HepG2 (cell line): ENCODE data around the gene CLEC5A. TPM values are rescaled to one million over a fixed set of nuclear protein-coding genes. Genes with fewer than 3 reads are reported as not detected.

ENCODE experiments used
- ATAC-seq: fragments of 200-7000 bp; cut with Tn5 transposase; 3 replicates; pipeline ENCODE4 v1.9.1; 2020; ENCODE audit warnings: mild to moderate bottlenecking, moderate library complexity
- BruUV-seq: library from RNA; stranded (reverse); fragments of 400-500 nt; replicated peaks from 2 replicates; lab custom pipeline; 2021; lab: Mats Ljungman, UMichigan
- CTCF ChIA-PET: fragments of 300-600 bp; formaldehyde crosslinking; extraction: SDS; loops from one replicate; lab custom pipeline; 2021; ENCODE audit warnings: low total read pairs, inconsistent platforms, low intra/inter-chr PET ratio; lab: Yijun Ruan, JAX
- POLR2A ChIA-PET: fragments of 350-600 bp; sonication (Branson Sonifier 250); formaldehyde crosslinking; loops from one replicate; lab custom pipeline; 2020; ENCODE audit warnings: antibody characterized with exemption, inconsistent platforms; lab: Yijun Ruan, JAX
- DNase-seq: peaks from one replicate; pipeline ENCODE4 v3.0.0-alpha.2; 2015; ENCODE audit warnings: low spot score
- FAIRE-seq: peaks from 3 replicates; lab custom pipeline; 2011; peaks lifted over from hg19 to GRCh38; lab: Jason Lieb, UNC
- H2AFZ ChIP-seq: one replicate; pipeline ENCODE4 v1.6.1; 2011; ENCODE audit warnings: low read length, inconsistent platforms
- H3K27ac ChIP-seq: fragments of 300-600 bp; 3 replicates; pipeline ENCODE4 v1.8.0; 2011; ENCODE audit warnings: mixed run types, mild to moderate bottlenecking, mixed read lengths, low read length, inconsistent platforms; ENCODE audit not compliant: insufficient read depth; ENCODE audit errors: extremely low read length
- H3K27me3 ChIP-seq, 2 experiments: fragments of 200-600 bp in 1 of 2; 2 replicates in 1 of 2; 3 replicates in 1 of 2; pipeline versions ENCODE4 v1.6.0 to v1.8.0; 2011; ENCODE audit warnings: low read length in 2 of 2, mild to moderate bottlenecking in 2 of 2, moderate library complexity in 2 of 2, inconsistent platforms in 1 of 2; ENCODE audit not compliant: insufficient read depth in 2 of 2, control insufficient read depth in 1 of 2
- H3K36me3 ChIP-seq, 2 experiments: fragments of 200-600 bp in 1 of 2; replicated peaks in 1 of 2; 2 replicates in 1 of 2; 3 replicates in 1 of 2; pipeline versions ENCODE4 v1.5.1 to v1.8.0; 2011; ENCODE audit warnings: low read length in 2 of 2, inconsistent platforms in 1 of 2; ENCODE audit not compliant: insufficient read depth in 2 of 2, control insufficient read depth in 1 of 2
- H3K4me1 ChIP-seq: 2 replicates; pipeline ENCODE4 v1.5.1; 2012; ENCODE audit warnings: low read length, inconsistent platforms; ENCODE audit not compliant: insufficient read depth
- H3K4me2 ChIP-seq: 2 replicates; pipeline ENCODE4 v1.6.0; 2011; ENCODE audit warnings: low read depth, low read length, inconsistent platforms
- H3K4me3 ChIP-seq, 3 experiments: fragments of 200-600 bp in 1 of 3; sonication (generic), shearing (Covaris generic) in 1 of 3; replicated peaks in 1 of 3; 2 replicates each; pipeline ENCODE4 v1.5.1; 2011 to 2016; ENCODE audit warnings: low read length in 3 of 3, inconsistent platforms in 2 of 3, low read depth in 2 of 3, mild to moderate bottlenecking in 2 of 3, control low read depth in 1 of 3, mixed read lengths in 1 of 3; ENCODE audit not compliant: insufficient read depth in 1 of 3
- H3K79me2 ChIP-seq: one replicate; pipeline ENCODE4 v1.6.1; 2011; ENCODE audit warnings: low read length, inconsistent platforms; ENCODE audit not compliant: insufficient read depth
- H3K9ac ChIP-seq: 2 replicates; pipeline ENCODE4 v1.6.0; 2011; ENCODE audit warnings: mild to moderate bottlenecking, low read depth, low read length, inconsistent platforms; ENCODE audit not compliant: insufficient read depth
- H3K9me3 ChIP-seq: 2 replicates; pipeline ENCODE4 v1.5.1; 2012; ENCODE audit warnings: mild to moderate bottlenecking, low read length
- H4K20me1 ChIP-seq: 2 replicates; pipeline ENCODE4 v1.6.0; 2011; ENCODE audit warnings: inconsistent platforms, mild to moderate bottlenecking, low read length, moderate library complexity; ENCODE audit not compliant: insufficient read depth
- ATRX ChIP-seq: sonication (generic); formaldehyde crosslinking; IDR thresholded peaks from 2 replicates; pipeline ENCODE4 v1.4.0; 2020; ENCODE audit warnings: missing genetic modification reagents, borderline replicate concordance
- DPF2 ChIP-seq: sonication (generic); formaldehyde crosslinking; IDR thresholded peaks from 2 replicates; pipeline ENCODE4 v1.4.0; 2020; ENCODE audit warnings: mild to moderate bottlenecking, low read depth, missing genetic modification reagents, borderline replicate concordance
- PTBP1 ChIP-seq: fragments of 200-400 bp; formaldehyde crosslinking; IDR thresholded peaks from 2 replicates; pipeline ENCODE4 v1.6.1; 2018; ENCODE audit warnings: low read length, low read depth; ENCODE audit not compliant: poor library complexity, severe bottlenecking
- SOX6 ChIP-seq, 2 experiments: fragments of 450-650 bp in 1 of 2; sonication (generic) in 1 of 2; formaldehyde crosslinking in 1 of 2; IDR thresholded peaks; 2 replicates each; pipeline versions ENCODE4 v1.4.0 to v1.6.1; 2017 to 2020; ENCODE audit warnings: antibody characterized with exemption in 1 of 2, mild to moderate bottlenecking in 1 of 2, missing genetic modification reagents in 1 of 2
- SRF ChIP-seq: IDR thresholded peaks from 2 replicates; pipeline ENCODE4 v1.6.1; 2011; ENCODE audit warnings: mild to moderate bottlenecking, low read depth, low read length, moderate library complexity
- SUZ12 ChIP-seq: fragments of 150-350 bp; IDR thresholded peaks from 2 replicates; pipeline ENCODE4 v1.6.1; 2014; ENCODE audit warnings: low read depth, low read length
- ZBTB21 ChIP-seq: sonication (generic); formaldehyde crosslinking; IDR thresholded peaks from 2 replicates; pipeline ENCODE4 v1.4.0; 2020; ENCODE audit warnings: missing genetic modification reagents
- ZEB1 ChIP-seq: IDR thresholded peaks from 2 replicates; pipeline ENCODE4 v1.6.1; 2012; ENCODE audit warnings: mild to moderate bottlenecking, low read depth, inconsistent platforms; ENCODE audit not compliant: insufficient replicate concordance
- ZNF564 ChIP-seq: sonication (generic); formaldehyde crosslinking; IDR thresholded peaks from 2 replicates; pipeline ENCODE4 v1.8.1; 2023; ENCODE audit warnings: mild to moderate bottlenecking, missing genetic modification reagents
- ZNF75D ChIP-seq: sonication (generic); formaldehyde crosslinking; IDR thresholded peaks from 2 replicates; pipeline ENCODE4 v1.8.1; 2023; ENCODE audit warnings: missing genetic modification reagents, mild to moderate bottlenecking, borderline replicate concordance
- WGBS: methylation state at CpG from one replicate; pipeline ENCODE4 v1.1.6; 2017; ENCODE audit warnings: low lambda C conversion rate; 5-methylcytosine and 5-hydroxymethylcytosine counted together
- in situ Hi-C: cut with HindIII; loops from 2 replicates; pipeline ENCODE4 v1.10.0; 2017; ENCODE audit warnings: low pct_unique_long_range_greater_than_20kb; ENCODE audit not compliant: extremely low pct_ligation_motif_present
- intact Hi-C: fragments of 100-400 bp; cut with micrococcal nuclease; formaldehyde crosslinking; loops from one replicate; pipeline ENCODE4 v1.10.0; 2022; ENCODE audit not compliant: unreplicated experiment
- polyA plus RNA-seq, 8 experiments: library from polyadenylated mRNA; depleted of rRNA in 3 of 8; stranded (reverse) in 7 of 8; unstranded in 1 of 8; fragments of >200 nt; fragmentation: Illumina TruSeq in 4 of 8; extraction: Trizol in 4 of 8; gene quantifications; 2 replicates each; pipeline versions ENCODE4 v1.2.1 to v1.2.3, GENCODE V29; 2011 to 2016; ENCODE audit warnings: low read depth in 4 of 8, missing spikeins in 1 of 8, mixed read lengths in 1 of 8; ENCODE audit not compliant: insufficient read depth in 1 of 8
- total RNA-seq, 5 experiments: library from RNA; depleted of rRNA; stranded (reverse); fragments of >200 nt; fragmentation: Illumina TruSeq; extraction: Trizol; gene quantifications; 2 replicates each; pipeline ENCODE4 v1.2.3, GENCODE V29; 2016; ENCODE audit warnings: low read depth in 1 of 5
- TF ChIP-seq, protein P1 (sequence below): sonication (generic); formaldehyde crosslinking; IDR thresholded peaks from 2 replicates; pipeline ENCODE4 v1.5.0; 2020; ENCODE audit warnings: missing genetic modification reagents
- TF ChIP-seq, protein P2 (sequence below): sonication (generic); formaldehyde crosslinking; IDR thresholded peaks from 2 replicates; pipeline ENCODE4 v1.5.0; 2020; ENCODE audit warnings: missing genetic modification reagents
- TF ChIP-seq, protein P3 (sequence below): sonication (generic); formaldehyde crosslinking; IDR thresholded peaks from 2 replicates; pipeline ENCODE4 v1.4.0; 2020; ENCODE audit warnings: missing genetic modification reagents
- TF ChIP-seq, protein P4 (sequence below): sonication (generic); formaldehyde crosslinking; IDR thresholded peaks from 2 replicates; pipeline ENCODE4 v1.4.0; 2020; ENCODE audit warnings: low read depth, missing genetic modification reagents
- TF ChIP-seq, protein P5 (sequence below): sonication (generic); formaldehyde crosslinking; IDR thresholded peaks from 2 replicates; pipeline ENCODE4 v1.5.0; 2020; ENCODE audit warnings: mild to moderate bottlenecking, missing genetic modification reagents

CLEC5A gene
- total and polyA plus RNA-seq, 2 of the 13 experiments (the other 11 are each of a cell fraction or from before 2014, with no cell fraction given) = not detected

DNA sequence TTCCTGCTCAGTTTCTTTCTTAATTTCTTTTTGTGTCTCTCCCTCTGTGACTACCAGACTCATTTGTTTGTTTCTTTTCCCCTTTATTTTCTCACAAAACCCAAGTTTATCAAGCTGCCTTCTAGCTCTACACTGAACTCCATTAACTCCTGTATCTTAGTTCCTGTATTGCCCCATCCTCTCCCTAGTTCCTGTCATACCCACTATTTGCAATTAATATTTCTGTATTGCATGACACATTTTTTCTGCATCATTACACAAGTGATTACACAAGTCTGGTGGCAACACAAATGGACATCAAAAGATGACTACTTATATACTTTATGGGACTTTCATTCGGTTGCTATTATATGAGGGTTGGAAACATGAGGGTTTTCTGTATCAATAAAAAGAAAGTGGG, 57.5 kb downstream of the CLEC5A start:
- Histone ChIP-seq H3K36me3 (no peaks in the 10 kb centered on the region), H3K9ac (no peak overlapping the region), H3K4me2 (no peak overlapping the region), H3K79me2 (no peaks in the 10 kb centered on the region), H3K9me3 (no peaks in the 10 kb centered on the region), H3K4me1 (no peaks in the 10 kb centered on the region), H3K27me3 (no peaks in the 10 kb centered on the region), H4K20me1 (no peaks in the 10 kb centered on the region), H2AFZ (no peak overlapping the region), H3K27ac (no peak overlapping the region), H3K4me3 (no peak overlapping the region)
- ATAC-seq (no peak), DNase-seq (no peak), FAIRE-seq (no peak)
- no TSS peak for BruUV-seq
- intact Hi-C loops = no loop called here
- in situ Hi-C loops = no loop called here
- ChIA-PET CTCF (no interaction called here), POLR2A (no interaction called here)
- 67% methylated on average over 1 of the region's 1 CpG for WGBS
- no peak for TF ChIP-seq SUZ12
- TF ChIP-seq PTBP1 = no peak
- no peak for TF ChIP-seq ZNF564
- TF ChIP-seq, protein P1, sequence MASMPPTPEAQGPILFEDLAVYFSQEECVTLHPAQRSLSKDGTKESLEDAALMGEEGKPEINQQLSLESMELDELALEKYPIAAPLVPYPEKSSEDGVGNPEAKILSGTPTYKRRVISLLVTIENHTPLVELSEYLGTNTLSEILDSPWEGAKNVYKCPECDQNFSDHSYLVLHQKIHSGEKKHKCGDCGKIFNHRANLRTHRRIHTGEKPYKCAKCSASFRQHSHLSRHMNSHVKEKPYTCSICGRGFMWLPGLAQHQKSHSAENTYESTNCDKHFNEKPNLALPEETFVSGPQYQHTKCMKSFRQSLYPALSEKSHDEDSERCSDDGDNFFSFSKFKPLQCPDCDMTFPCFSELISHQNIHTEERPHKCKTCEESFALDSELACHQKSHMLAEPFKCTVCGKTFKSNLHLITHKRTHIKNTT = no peak
- TF ChIP-seq ATRX (CRISPR knock-in tag) = no peak
- TF ChIP-seq DPF2 (CRISPR knock-in tag) = no peak
- TF ChIP-seq ZEB1 = no peak
- TF ChIP-seq, protein P2, sequence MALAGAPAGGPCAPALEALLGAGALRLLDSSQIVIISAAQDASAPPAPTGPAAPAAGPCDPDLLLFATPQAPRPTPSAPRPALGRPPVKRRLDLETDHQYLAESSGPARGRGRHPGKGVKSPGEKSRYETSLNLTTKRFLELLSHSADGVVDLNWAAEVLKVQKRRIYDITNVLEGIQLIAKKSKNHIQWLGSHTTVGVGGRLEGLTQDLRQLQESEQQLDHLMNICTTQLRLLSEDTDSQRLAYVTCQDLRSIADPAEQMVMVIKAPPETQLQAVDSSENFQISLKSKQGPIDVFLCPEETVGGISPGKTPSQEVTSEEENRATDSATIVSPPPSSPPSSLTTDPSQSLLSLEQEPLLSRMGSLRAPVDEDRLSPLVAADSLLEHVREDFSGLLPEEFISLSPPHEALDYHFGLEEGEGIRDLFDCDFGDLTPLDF (CRISPR knock-in tag) = no peak
- TF ChIP-seq ZBTB21 (CRISPR knock-in tag) = no peak
- no peak for TF ChIP-seq SOX6 (IDR thresholded peaks at IDR 0.05)
- TF ChIP-seq SOX6 (CRISPR knock-in tag; IDR thresholded peaks at IDR 0.05) = no peak
- no peak for TF ChIP-seq SRF
- TF ChIP-seq, protein P3, sequence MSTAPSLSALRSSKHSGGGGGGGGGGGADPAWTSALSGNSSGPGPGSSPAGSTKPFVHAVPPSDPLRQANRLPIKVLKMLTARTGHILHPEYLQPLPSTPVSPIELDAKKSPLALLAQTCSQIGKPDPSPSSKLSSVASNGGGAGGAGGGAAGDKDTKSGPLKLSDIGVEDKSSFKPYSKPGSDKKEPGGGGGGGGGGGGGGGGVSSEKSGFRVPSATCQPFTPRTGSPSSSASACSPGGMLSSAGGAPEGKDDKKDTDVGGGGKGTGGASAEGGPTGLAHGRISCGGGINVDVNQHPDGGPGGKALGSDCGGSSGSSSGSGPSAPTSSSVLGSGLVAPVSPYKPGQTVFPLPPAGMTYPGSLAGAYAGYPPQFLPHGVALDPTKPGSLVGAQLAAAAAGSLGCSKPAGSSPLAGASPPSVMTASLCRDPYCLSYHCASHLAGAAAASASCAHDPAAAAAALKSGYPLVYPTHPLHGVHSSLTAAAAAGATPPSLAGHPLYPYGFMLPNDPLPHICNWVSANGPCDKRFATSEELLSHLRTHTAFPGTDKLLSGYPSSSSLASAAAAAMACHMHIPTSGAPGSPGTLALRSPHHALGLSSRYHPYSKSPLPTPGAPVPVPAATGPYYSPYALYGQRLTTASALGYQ (CRISPR knock-in tag) = no peak
- TF ChIP-seq, protein P4, sequence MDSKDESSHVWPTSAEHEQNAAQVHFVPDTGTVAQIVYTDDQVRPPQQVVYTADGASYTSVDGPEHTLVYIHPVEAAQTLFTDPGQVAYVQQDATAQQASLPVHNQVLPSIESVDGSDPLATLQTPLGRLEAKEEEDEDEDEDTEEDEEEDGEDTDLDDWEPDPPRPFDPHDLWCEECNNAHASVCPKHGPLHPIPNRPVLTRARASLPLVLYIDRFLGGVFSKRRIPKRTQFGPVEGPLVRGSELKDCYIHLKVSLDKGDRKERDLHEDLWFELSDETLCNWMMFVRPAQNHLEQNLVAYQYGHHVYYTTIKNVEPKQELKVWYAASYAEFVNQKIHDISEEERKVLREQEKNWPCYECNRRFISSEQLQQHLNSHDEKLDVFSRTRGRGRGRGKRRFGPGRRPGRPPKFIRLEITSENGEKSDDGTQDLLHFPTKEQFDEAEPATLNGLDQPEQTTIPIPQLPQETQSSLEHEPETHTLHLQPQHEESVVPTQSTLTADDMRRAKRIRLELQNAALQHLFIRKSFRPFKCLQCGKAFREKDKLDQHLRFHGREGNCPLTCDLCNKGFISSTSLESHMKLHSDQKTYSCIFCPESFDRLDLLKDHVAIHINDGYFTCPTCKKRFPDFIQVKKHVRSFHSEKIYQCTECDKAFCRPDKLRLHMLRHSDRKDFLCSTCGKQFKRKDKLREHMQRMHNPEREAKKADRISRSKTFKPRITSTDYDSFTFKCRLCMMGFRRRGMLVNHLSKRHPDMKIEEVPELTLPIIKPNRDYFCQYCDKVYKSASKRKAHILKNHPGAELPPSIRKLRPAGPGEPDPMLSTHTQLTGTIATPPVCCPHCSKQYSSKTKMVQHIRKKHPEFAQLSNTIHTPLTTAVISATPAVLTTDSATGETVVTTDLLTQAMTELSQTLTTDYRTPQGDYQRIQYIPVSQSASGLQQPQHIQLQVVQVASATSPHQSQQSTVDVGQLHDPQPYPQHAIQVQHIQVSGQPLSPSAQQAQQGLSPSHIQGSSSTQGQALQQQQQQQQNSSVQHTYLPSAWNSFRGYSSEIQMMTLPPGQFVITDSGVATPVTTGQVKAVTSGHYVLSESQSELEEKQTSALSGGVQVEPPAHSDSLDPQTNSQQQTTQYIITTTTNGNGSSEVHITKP (CRISPR knock-in tag) = no peak
- no peak for TF ChIP-seq ZNF75D (CRISPR knock-in tag)
- TF ChIP-seq, protein P5, sequence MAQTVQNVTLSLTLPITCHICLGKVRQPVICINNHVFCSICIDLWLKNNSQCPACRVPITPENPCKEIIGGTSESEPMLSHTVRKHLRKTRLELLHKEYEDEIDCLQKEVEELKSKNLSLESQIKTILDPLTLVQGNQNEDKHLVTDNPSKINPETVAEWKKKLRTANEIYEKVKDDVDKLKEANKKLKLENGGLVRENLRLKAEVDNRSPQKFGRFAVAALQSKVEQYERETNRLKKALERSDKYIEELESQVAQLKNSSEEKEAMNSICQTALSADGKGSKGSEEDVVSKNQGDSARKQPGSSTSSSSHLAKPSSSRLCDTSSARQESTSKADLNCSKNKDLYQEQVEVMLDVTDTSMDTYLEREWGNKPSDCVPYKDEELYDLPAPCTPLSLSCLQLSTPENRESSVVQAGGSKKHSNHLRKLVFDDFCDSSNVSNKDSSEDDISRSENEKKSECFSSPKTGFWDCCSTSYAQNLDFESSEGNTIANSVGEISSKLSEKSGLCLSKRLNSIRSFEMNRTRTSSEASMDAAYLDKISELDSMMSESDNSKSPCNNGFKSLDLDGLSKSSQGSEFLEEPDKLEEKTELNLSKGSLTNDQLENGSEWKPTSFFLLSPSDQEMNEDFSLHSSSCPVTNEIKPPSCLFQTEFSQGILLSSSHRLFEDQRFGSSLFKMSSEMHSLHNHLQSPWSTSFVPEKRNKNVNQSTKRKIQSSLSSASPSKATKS (CRISPR knock-in tag) = no peak
